ENCODE data around the gene PLXNB2. TPM values are rescaled to one million over a fixed set of nuclear protein-coding genes. Genes with fewer than 3 reads are reported as not detected.
"Not testable (repeated sequence)": the region's sequence is repeated elsewhere in the genome, so short reads cannot be mapped to it uniquely, and the experiment has no call there.

The PLXNB2 gene
- total and polyA plus RNA-seq, 4 experiments from 2014 or later = 0.40 to 4.6 (median 2.8) TPM; not detected in 1

GRCh38 chr22:50338042-50338573 is 30.7 kb upstream of the PLXNB2 start:
- CTCF ChIA-PET (ENCODE audit: partially characterized antibody) = no interaction called here
- no peak overlapping the region for H3K4me3 ChIP-seq (ENCODE audit: low read length in 2 of 2)
- H3K27me3 Mint-ChIP-seq = no peaks in the 10 kb centered on the region
- no peak overlapping the region for H3K27ac Mint-ChIP-seq
- H3K36me3 Mint-ChIP-seq = peaks cover 0 to 2% of the 10 kb centered on the region in 2 donors
- no peaks in the 10 kb centered on the region for H3K9me3 Mint-ChIP-seq
- H3K9me3 ChIP-seq (ENCODE audit: control insufficient read depth in 1 of 2, low read length in 2 of 2) = no peaks in the 10 kb centered on the region
- H3K4me3 Mint-ChIP-seq = no peak overlapping the region
- peak in 1 of 5 donors; percentile 2 for DNase-seq
- H3K27me3 ChIP-seq (ENCODE audit: insufficient read depth, low read length) = no peaks in the 10 kb centered on the region
- H3K4me1 ChIP-seq (ENCODE audit: insufficient read depth, low read length) = peaks cover 14% of the 10 kb centered on the region
- H3K36me3 ChIP-seq (ENCODE audit: insufficient read depth, low read length) = no peaks in the 10 kb centered on the region
- intact Hi-C loops (cut with micrococcal nuclease) = no loop called here
- no peak overlapping the region for H3K27ac ChIP-seq (ENCODE audit: low read depth, low read length)
- POLR2A ChIA-PET (ENCODE audit: partially characterized antibody) = no interaction called here
- peaks cover 3 to 12% (median 4%) of the 10 kb centered on the region in 4 donors for H3K4me1 Mint-ChIP-seq

- DNase-seq = no peak
- intact Hi-C loops (cut with micrococcal nuclease) = no loop called here
- ChIA-PET POLR2A (ENCODE audit: partially characterized antibody) (no interaction called here), CTCF (ENCODE audit: partially characterized antibody) (no interaction called here)
- Histone ChIP-seq H3K27ac (ENCODE audit: low read depth, low read length) (no peak overlapping the region), H3K27me3 (ENCODE audit: insufficient read depth, low read length) (no peaks in the 10 kb centered on the region), H3K4me3 (ENCODE audit: low read length in 2 of 2) (no peak overlapping the region), H3K4me1 (ENCODE audit: insufficient read depth, low read length) (peaks cover 11% of the 10 kb centered on the region), H3K36me3 (ENCODE audit: insufficient read depth, low read length) (no peaks in the 10 kb centered on the region), H3K9me3 (ENCODE audit: control insufficient read depth in 1 of 2, low read length in 2 of 2) (no peaks in the 10 kb centered on the region)
- H3K4me3 Mint-ChIP-seq = no peak overlapping the region
- H3K36me3 Mint-ChIP-seq = peaks cover 0 to 2% of the 10 kb centered on the region in 2 donors
- H3K9me3 Mint-ChIP-seq = no peaks in the 10 kb centered on the region
- H3K4me1 Mint-ChIP-seq = peaks cover 3 to 6% (median 4%) of the 10 kb centered on the region in 4 donors
- no peak overlapping the region for H3K27ac Mint-ChIP-seq
- no peaks in the 10 kb centered on the region for H3K27me3 Mint-ChIP-seq
Measured at GRCh38 chr22:50337262-50338041, 30.0 kb upstream of the PLXNB2 start.

GRCh38 chr22:50334433-50334832 is 27.0 kb upstream of the PLXNB2 start:
- H3K27me3 Mint-ChIP-seq; H3K9me3 ChIP-seq (ENCODE audit: control insufficient read depth in 1 of 2, low read length in 2 of 2); H3K27me3 ChIP-seq (ENCODE audit: insufficient read depth, low read length); H3K4me3 ChIP-seq (ENCODE audit: low read length in 2 of 2); H3K4me3 Mint-ChIP-seq; DNase-seq; H3K4me1 Mint-ChIP-seq; H3K27ac ChIP-seq (ENCODE audit: low read depth, low read length); intact Hi-C loops (cut with micrococcal nuclease); H3K4me1 ChIP-seq (ENCODE audit: insufficient read depth, low read length); H3K36me3 Mint-ChIP-seq; H3K36me3 ChIP-seq (ENCODE audit: insufficient read depth, low read length); H3K27ac Mint-ChIP-seq; H3K9me3 Mint-ChIP-seq: not testable (repeated sequence)
- ChIA-PET CTCF (ENCODE audit: partially characterized antibody) (interaction anchor here (0.7 kb wide), 1 partner anchor 60 kb away, joined by 4 read pairs; no protein-coding TSS in a partner anchor), POLR2A (ENCODE audit: partially characterized antibody) (interaction anchor here (0.8 to 1.5 kb wide), 2 partner anchors 20 to 83 kb away, joined by 3 to 4 read pairs; partner anchors contain the start of gene HDAC10)

GRCh38 chr22:50329236-50329635 is 21.8 kb upstream of the PLXNB2 start:
- Mint-ChIP-seq H3K36me3 (no peaks in the 10 kb centered on the region), H3K4me3 (peak overlapping the region in 3 of 8 donors; percentile 3 to 22 (median 5)), H3K27ac (peak overlapping the region in 2 of 7 donors; percentile 11 to 51), H3K4me1 (peaks cover 5 to 14% (median 9%) of the 10 kb centered on the region in 4 donors), H3K9me3 (no peaks in the 10 kb centered on the region), H3K27me3 (peaks cover 0 to 4% of the 10 kb centered on the region in 2 donors)
- no peak for DNase-seq
- intact Hi-C loops (cut with micrococcal nuclease) = no loop called here
- Histone ChIP-seq H3K27me3 (ENCODE audit: insufficient read depth, low read length) (no peaks in the 10 kb centered on the region), H3K4me3 (ENCODE audit: low read length in 2 of 2) (no peak overlapping the region), H3K27ac (ENCODE audit: low read depth, low read length) (no peak overlapping the region), H3K36me3 (ENCODE audit: insufficient read depth, low read length) (no peaks in the 10 kb centered on the region), H3K9me3 (ENCODE audit: control insufficient read depth in 1 of 2, low read length in 2 of 2) (no peaks in the 10 kb centered on the region), H3K4me1 (ENCODE audit: insufficient read depth, low read length) (peaks cover 9% of the 10 kb centered on the region)
- ChIA-PET POLR2A (ENCODE audit: partially characterized antibody) (interaction anchor here (1.3 to 2.5 kb wide), 3 partner anchors 13 to 78 kb away, joined by 4 to 12 read pairs (median 6); partner anchors contain the start of gene HDAC10), CTCF (ENCODE audit: partially characterized antibody) (interaction anchor here (1.1 to 4.1 kb wide), 5 partner anchors 12 to 196 kb away, joined by 3 to 22 read pairs (median 17); partner anchors contain the start of genes HDAC10 and SCO2)

GRCh38 chr22:50327711-50328019 is 20.2 kb upstream of the PLXNB2 start:
- intact Hi-C loops (cut with micrococcal nuclease) = loop anchor here (1.0 to 2.0 kb wide), 7 partner anchors 15 to 178 kb away; partner anchors contain the start of genes MAPK11 and PLXNB2
- peak overlapping the region; percentile 29 to 82 (median 59) for H3K27ac Mint-ChIP-seq
- peaks cover 9% of the 10 kb centered on the region for H3K4me1 ChIP-seq (ENCODE audit: insufficient read depth, low read length)
- peak overlapping the region; percentile 2 to 55 for H3K4me3 ChIP-seq (ENCODE audit: low read length in 2 of 2)
- H3K36me3 ChIP-seq (ENCODE audit: insufficient read depth, low read length) = no peaks in the 10 kb centered on the region
- ChIA-PET CTCF (ENCODE audit: partially characterized antibody) (interaction anchor here (2.0 to 4.1 kb wide), 6 partner anchors 12 to 86 kb away, joined by 7 to 22 read pairs (median 16); partner anchors contain the start of gene HDAC10), POLR2A (ENCODE audit: partially characterized antibody) (interaction anchor here (1.8 to 2.5 kb wide), 4 partner anchors 12 to 84 kb away, joined by 4 to 12 read pairs (median 8); partner anchors contain the start of genes HDAC10 and TUBGCP6)
- H3K27me3 ChIP-seq (ENCODE audit: insufficient read depth, low read length) = no peaks in the 10 kb centered on the region
- no peaks in the 10 kb centered on the region for H3K9me3 Mint-ChIP-seq
- no peaks in the 10 kb centered on the region for H3K9me3 ChIP-seq (ENCODE audit: control insufficient read depth in 1 of 2, low read length in 2 of 2)
- H3K4me3 Mint-ChIP-seq = peak overlapping the region; percentile 72 to 87 (median 84)
- H3K36me3 Mint-ChIP-seq = no peaks in the 10 kb centered on the region
- H3K27ac ChIP-seq (ENCODE audit: low read depth, low read length) = peak overlapping the region; percentile 51
- H3K4me1 Mint-ChIP-seq = peaks cover 5 to 14% (median 9%) of the 10 kb centered on the region in 4 donors
- no peak for DNase-seq
- H3K27me3 Mint-ChIP-seq = peaks cover 0 to 4% of the 10 kb centered on the region in 2 donors

GRCh38 chr22:50326956-50327710 is 19.7 kb upstream of the PLXNB2 start, which contains the start of gene DENND6B:
DENND6B (minus strand) TSS chr22:50327012; CDS start chr22:50326988, 24 bp downstream.
- no peaks in the 10 kb centered on the region for H3K9me3 Mint-ChIP-seq
- H3K27ac ChIP-seq (ENCODE audit: low read depth, low read length) = peak within 1 kb of the TSS; percentile 51
- no peaks in the 10 kb centered on the region for H3K36me3 Mint-ChIP-seq
- peaks cover 9% of the 10 kb centered on the region for H3K4me1 ChIP-seq (ENCODE audit: insufficient read depth, low read length)
- peak within 1 kb of the TSS; percentile 2 to 55 for H3K4me3 ChIP-seq (ENCODE audit: low read length in 2 of 2)
- peaks cover 0 to 4% of the 10 kb centered on the region in 2 donors for H3K27me3 Mint-ChIP-seq
- DNase-seq = peak; percentile 51 to 73 (median 60)
- peaks cover 5 to 14% (median 9%) of the 10 kb centered on the region in 4 donors for H3K4me1 Mint-ChIP-seq
- peak within 1 kb of the TSS; percentile 77 to 87 (median 86) for H3K4me3 Mint-ChIP-seq
- peak within 1 kb of the TSS; percentile 41 to 82 (median 66) for H3K27ac Mint-ChIP-seq
- no peaks in the 10 kb centered on the region for H3K27me3 ChIP-seq (ENCODE audit: insufficient read depth, low read length)
- ChIA-PET CTCF (ENCODE audit: partially characterized antibody) (interaction anchor here (0.8 to 4.1 kb wide), 10 partner anchors 10 to 86 kb away, joined by 3 to 22 read pairs (median 10); partner anchors contain the start of gene HDAC10), POLR2A (ENCODE audit: partially characterized antibody) (interaction anchor here (1.1 to 2.5 kb wide), 6 partner anchors 12 to 294 kb away, joined by 3 to 12 read pairs (median 4); partner anchors contain the start of genes HDAC10 and TUBGCP6)
- no peaks in the 10 kb centered on the region for H3K9me3 ChIP-seq (ENCODE audit: control insufficient read depth in 1 of 2, low read length in 2 of 2)
- intact Hi-C loops (cut with micrococcal nuclease) = loop anchor here (1.0 to 2.0 kb wide), 7 partner anchors 15 to 178 kb away; partner anchors contain the start of genes MAPK11 and PLXNB2
- H3K36me3 ChIP-seq (ENCODE audit: insufficient read depth, low read length) = no peaks in the 10 kb centered on the region

Measured in CD4-positive, alpha-beta memory T cell (primary cell).